ENCODE measurements around the gene RSBN1. TPM values are rescaled to one million over a fixed set of nuclear protein-coding genes. Genes with fewer than 3 reads are reported as not detected.
A peak's percentile ranks its signal among the peaks of the same experiment; 100 is the strongest.

Gene RSBN1
- total and polyA plus RNA-seq, 9 of the 15 experiments (the other 6 are each of a cell fraction or from before 2014, with no cell fraction given), result 4.5 to 24.3 (median 13.0) TPM

GRCh38 chr1:113759333-113760101 lies 52.8 kb downstream of the RSBN1 start, which contains the start of gene PHTF1 (continued):
- TF ChIP-seq AFF1 (IDR thresholded peaks at IDR 0.05; ENCODE audit: low read depth in 1 of 2, partially characterized antibody in 2 of 2), result peak in 1 of 2 experiments; percentile 70
- TF ChIP-seq E2F3 (CRISPR knock-in tag; IDR thresholded peaks at IDR 0.05), result peak; percentile 84; the same call in 1 of the 2 replicates
- peak; percentile 79 for TF ChIP-seq ATF3 (IDR thresholded peaks at IDR 0.05)
- TF ChIP-seq ATF3 (CRISPR knock-in tag; conservative IDR thresholded peaks at IDR 0.05), result peak; percentile 76
- TF ChIP-seq CBFB (CRISPR knock-in tag; IDR thresholded peaks at IDR 0.05), result 0 out of 2 replicates have a peak, but pooled peaks have one; percentile 65
- peak; percentile 20 to 23; a peak in 1 of 4 replicates for TF ChIP-seq ARNT (IDR thresholded peaks at IDR 0.05)
- no peak for TF ChIP-seq HEY1 (CRISPR knock-in tag; IDR thresholded peaks at IDR 0.05; ENCODE audit: borderline replicate concordance)
- TF ChIP-seq RBM39 (optimal IDR thresholded peaks at IDR 0.05; ENCODE audit: low read depth, low read length), result peak; percentile 31
- peak; percentile 45; the same call in 1 of the 2 replicates for TF ChIP-seq ZNF175 (CRISPR knock-in tag; IDR thresholded peaks at IDR 0.05; ENCODE audit: low read depth)
- TF ChIP-seq NR4A1 (CRISPR knock-in tag; IDR thresholded peaks at IDR 0.05), result no peak
- peak; percentile 84 for TF ChIP-seq NR4A1 (tag; IDR thresholded peaks at IDR 0.05)
- peak; percentile 95; the same call in 1 of the 2 replicates for TF ChIP-seq AFF4 (CRISPR knock-in tag; IDR thresholded peaks at IDR 0.05)
- TF ChIP-seq CEBPG (CRISPR knock-in tag; IDR thresholded peaks at IDR 0.05), result peak; percentile 20; the same call in 1 of the 2 replicates
- no peak for TF ChIP-seq CEBPG (tag; conservative IDR thresholded peaks at IDR 0.05 in 1 of 2, IDR thresholded peaks at IDR 0.05 in 1 of 2)
- TF ChIP-seq PHF21A (IDR thresholded peaks at IDR 0.05; ENCODE audit: borderline replicate concordance, low read depth), result 0 out of 2 replicates have a peak, but pooled peaks have one; percentile 1
- peak; percentile 77 for TF ChIP-seq MYNN (IDR thresholded peaks at IDR 0.05)
- TF ChIP-seq MYNN (CRISPR knock-in tag; IDR thresholded peaks at IDR 0.05), result no peak
- peak; percentile 80; the same call in 1 of the 2 replicates for TF ChIP-seq ZBTB7A (IDR thresholded peaks at IDR 0.05; ENCODE audit: borderline replicate concordance, control insufficient read depth, low read depth, low read length)
- TF ChIP-seq MAZ (CRISPR knock-in tag; conservative IDR thresholded peaks at IDR 0.05 in 1 of 2, IDR thresholded peaks at IDR 0.05 in 1 of 2), result peak; percentile 51 to 65
